DOHH2 (cell line): ENCODE data around the gene OPN5.

Source experiments
- CTCF ChIP-seq: fragments of 200-600 bp; sonication (generic); IDR thresholded peaks from one replicate; pipeline ENCODE4 v1.5.1; 2014; ENCODE audit warnings: antibody characterized with exemption, mild to moderate bottlenecking, low read depth, low read length; ENCODE audit not compliant: poor library complexity, severe bottlenecking
- EZH2phosphoT487 ChIP-seq: fragments of 200-600 bp; sonication (generic); IDR thresholded peaks from 2 replicates; pipeline ENCODE4 v1.6.1; 2017; ENCODE audit warnings: borderline replicate concordance, mild to moderate bottlenecking, antibody characterized with exemption, low read length, moderate library complexity, mixed read lengths

- no peak for TF ChIP-seq CTCF
- TF ChIP-seq EZH2phosphoT487, result no peak
Observed at GRCh38 chr6:47839645-47840044, 57.8 kb downstream of the OPN5 start.
